GM19238 (cell line): ENCODE measurements around the gene DYRK4.
"Not testable (repeated sequence)": the region's sequence is repeated elsewhere in the genome, so short reads cannot be mapped to it uniquely, and the experiment has no call there.

Experiments used
- DNase-seq: peaks from one replicate; pipeline ENCODE4 v3.0.0; 2011; ENCODE audit warnings: low spot score; ENCODE audit not compliant: insufficient read length

DYRK4 gene, protein sequence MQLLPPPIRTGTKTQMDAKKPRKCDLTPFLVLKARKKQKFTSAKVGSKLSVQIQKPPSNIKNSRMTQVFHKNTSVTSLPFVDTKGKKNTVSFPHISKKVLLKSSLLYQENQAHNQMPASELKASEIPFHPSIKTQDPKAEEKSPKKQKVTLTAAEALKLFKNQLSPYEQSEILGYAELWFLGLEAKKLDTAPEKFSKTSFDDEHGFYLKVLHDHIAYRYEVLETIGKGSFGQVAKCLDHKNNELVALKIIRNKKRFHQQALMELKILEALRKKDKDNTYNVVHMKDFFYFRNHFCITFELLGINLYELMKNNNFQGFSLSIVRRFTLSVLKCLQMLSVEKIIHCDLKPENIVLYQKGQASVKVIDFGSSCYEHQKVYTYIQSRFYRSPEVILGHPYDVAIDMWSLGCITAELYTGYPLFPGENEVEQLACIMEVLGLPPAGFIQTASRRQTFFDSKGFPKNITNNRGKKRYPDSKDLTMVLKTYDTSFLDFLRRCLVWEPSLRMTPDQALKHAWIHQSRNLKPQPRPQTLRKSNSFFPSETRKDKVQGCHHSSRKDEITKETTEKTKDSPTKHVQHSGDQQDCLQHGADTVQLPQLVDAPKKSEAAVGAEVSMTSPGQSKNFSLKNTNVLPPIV

DNA sequence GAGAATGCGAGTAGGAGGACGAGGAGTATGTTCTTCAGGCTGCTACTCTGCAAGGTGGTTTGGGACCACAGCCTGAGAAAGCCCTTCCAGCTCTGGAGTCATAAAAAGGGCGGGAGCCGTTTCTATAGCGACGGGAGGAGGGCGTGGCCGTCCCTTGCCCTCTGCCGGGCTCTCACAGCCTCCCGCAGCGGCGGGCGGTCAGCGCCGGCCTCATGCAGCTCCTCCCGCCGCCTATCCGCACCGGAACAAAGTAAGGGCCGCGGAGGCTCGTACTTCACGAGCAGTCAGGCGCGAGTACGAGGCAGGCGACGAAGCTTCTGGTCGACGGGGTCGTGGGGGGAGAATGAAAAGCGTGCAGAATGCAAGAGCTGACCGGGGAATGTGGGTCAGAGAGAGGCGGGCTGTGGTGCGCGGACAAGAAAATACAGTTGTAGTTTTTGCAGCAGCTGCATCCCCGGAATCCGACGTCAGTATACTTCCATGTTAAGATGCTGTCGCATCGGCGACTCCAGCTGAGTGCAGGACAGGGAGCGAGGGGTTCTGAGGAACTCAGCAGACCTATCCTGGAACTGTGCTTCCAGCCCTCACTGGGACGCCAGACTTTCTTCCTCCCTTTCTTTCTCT, at the start of gene DYRK4:
DYRK4 (plus strand) TSS at position 175 of the 624 bp plus-strand sequence; CDS start at position 213, 38 bp downstream.
- DNase-seq = no peak

DNA sequence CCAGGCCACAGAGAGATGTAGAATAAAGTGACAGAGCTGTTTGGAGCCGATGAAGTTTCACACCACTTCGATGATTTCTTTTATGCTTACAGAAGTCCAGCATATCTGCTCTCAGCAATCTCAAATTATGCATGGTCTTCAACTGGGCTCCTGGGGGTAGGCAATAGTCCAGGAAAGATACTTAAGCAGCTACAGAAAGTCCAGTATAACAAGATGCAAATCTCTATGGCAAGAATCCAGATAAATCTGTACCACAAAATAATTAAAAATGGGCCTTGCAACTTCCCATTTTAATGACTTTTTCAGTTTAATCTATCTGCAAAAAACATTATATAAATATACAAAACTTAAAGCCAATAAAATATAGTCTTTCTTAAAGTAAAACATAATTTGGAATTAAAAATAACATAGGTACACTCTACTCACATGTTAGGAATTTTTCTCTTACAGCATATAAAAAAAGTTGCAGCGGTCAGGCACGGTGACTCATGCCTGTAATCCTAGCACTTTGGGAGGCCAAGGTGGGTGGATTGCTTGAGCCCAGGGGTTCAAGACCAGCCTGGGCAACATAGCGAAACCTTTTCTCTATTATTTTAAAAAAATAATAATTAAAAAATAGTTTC, 43.8 kb upstream of the DYRK4 start:
- no peak for DNase-seq

- DNase-seq = not testable (repeated sequence)
These were observed 38.6 kb upstream of the DYRK4 start for GRCh38 chr12:4523443-4523842.

- no peak for DNase-seq
These were observed 35.0 kb upstream of the DYRK4 start for GRCh38 chr12:4526923-4527546.

GRCh38 chr12:4530160-4530559, 31.8 kb upstream of the DYRK4 start:
- DNase-seq = no peak

DNA sequence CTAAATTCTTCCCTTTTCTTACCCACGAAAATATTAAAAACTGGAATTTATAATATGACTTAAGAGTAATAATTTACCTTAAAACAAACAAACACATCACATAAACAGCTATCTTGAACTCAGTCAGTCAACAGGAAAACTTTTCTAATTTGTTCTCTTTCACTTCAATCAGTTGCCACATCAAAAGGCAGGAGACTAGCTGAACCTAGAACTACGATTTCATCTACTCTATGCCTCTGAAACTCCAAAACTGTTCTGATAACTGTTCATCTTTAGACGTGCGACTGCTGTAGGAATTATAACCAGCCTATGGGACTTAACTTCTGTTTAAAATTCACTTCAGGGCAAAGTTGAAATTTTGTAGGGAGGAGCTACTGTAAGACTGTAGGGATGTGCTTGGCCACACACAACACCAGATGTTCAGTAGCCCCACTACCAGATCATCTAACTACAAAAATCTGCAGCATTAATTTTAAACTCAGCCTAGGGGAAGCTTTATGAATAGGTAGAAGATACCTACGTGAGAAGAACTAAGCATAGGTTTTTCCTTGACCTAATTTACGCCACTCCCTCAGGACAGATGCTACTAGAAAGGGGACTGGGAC, 30.9 kb upstream of the DYRK4 start:
- DNase-seq = no peak

GRCh38 chr12:4535092-4535491, 26.9 kb upstream of the DYRK4 start:
- DNase-seq = no peak

- no peak for DNase-seq
These were observed 26.1 kb upstream of the DYRK4 start for GRCh38 chr12:4535871-4536270.

DNA sequence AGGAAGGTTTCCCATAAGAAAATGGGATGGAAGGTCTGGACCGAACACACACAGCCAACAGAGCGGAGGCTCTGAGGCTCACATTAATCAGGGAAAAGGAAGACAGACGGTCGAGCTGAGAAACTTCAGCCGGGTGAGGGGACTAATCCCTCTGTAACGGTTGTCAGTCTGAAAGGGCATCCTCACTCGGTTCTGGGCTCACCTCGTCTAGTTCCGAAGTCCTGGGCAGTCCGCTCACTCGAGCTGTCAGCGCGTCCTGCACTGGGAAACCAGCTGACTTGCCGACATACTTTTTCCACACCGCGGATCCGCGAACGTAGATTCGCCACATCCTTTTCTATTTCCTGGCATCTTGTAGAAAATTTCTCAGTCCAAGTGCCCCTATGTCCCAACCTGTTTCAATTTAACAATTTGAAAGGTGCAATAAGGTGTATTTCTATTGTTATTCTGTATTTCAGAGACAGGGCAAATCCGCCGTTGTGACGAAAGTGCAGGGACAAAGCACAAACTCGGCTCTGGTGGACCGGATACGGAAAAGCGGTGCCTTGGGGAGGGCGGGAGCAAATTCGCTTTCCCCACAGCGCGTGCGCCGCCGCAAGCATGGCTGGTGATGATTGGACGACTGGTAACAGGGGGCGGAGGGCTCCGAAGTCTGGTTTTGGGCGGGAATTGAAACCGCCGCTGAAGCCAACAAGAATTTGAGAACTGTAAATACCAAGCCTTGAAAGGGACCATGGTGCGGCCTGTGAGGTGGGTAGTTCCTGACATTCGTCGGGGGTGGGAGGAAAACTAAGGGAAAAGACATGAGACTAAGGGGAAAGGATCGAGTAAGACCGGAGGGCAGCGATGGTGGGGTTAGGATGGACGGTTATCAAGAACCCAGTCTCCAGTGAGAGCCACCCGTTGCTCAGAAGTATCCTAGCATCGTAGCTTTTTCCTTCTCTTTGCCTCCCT, 23.5 kb upstream of the DYRK4 start, which contains the start of gene RAD51AP1:
RAD51AP1 (plus strand) TSS at position 684 of the 954 bp plus-strand sequence; CDS start at position 734, 50 bp downstream.
- peak; percentile 63 for DNase-seq

GRCh38 chr12:4539167-4539870, 22.7 kb upstream of the DYRK4 start:
- DNase-seq = no peak

DNA sequence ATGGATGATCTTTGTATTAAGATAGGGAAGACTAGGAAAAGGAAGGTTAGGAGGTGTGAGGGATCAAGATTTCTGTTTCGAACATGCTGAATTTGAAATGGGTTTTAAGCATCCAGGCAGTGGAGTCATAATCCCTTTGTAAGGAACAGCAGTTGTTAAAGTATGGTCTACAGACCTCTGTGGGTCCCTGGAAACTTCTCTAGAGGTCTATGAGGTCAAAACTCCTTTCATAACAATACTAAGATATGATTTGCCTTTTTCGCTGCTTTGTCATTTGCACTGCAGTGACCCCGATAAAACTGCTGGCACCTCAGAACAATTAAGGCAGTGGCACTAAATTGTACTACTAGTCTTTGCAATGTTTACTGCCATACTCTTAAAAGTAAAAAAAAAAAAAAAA, 21.8 kb upstream of the DYRK4 start:
- no peak for DNase-seq

GRCh38 chr12:4540638-4541037, 21.4 kb upstream of the DYRK4 start:
- DNase-seq = no peak

- no peak for DNase-seq
These were observed 16.8 kb upstream of the DYRK4 start for GRCh38 chr12:4545195-4545594.

- no peak for DNase-seq
These were observed 9.8 kb upstream of the DYRK4 start for GRCh38 chr12:4552191-4552590.

- no peak for DNase-seq
These were observed 8.1 kb upstream of the DYRK4 start for GRCh38 chr12:4553943-4554342.

- DNase-seq = no peak
These were observed 6.2 kb upstream of the DYRK4 start for GRCh38 chr12:4555804-4556203.

DNA sequence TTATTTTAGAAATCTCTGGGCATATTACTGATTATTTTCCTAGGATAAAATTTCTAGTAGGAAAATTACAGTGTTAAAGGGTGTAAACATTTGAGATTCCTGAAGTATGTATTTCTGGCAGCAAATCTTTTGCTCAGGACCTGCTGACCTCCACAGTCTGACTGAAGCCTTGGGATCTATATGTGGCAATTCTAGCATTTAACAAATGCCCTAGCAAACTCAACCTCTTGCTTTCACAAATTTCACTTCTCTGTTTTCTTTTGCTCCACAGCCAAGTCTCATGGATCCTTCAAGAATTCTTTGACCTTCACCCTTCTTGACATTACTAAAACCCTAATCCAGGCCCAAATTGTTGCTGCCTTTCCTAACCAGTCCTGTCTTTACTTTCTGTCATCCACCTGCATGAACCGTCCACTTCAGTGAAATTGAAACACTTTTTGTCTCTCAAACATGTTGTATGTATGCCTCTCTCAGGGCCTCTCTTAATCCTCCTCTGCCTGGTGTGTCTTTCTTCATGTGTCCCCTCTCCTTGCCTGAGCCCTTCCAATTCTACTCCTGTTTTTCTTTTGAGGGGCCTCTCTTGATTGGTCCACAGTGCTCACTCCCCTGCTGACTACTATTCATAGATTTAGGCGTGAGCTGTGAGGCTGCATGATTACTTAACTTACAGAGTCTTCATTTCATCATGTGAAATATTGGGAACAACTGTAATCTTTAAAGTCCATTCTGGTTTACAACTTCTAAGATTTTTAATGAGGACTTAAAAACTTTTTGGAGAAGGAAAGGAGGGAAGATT, 5.1 kb upstream of the DYRK4 start:
- no peak for DNase-seq

- no peak for DNase-seq
These were observed 4.4 kb upstream of the DYRK4 start for GRCh38 chr12:4557586-4557985.
